ENCODE measurements around the gene RNF208.
"Not testable (repeated sequence)": the region's sequence is repeated elsewhere in the genome, so short reads cannot be mapped to it uniquely, and the experiment has no call there.

The RNF208 gene

DNA sequence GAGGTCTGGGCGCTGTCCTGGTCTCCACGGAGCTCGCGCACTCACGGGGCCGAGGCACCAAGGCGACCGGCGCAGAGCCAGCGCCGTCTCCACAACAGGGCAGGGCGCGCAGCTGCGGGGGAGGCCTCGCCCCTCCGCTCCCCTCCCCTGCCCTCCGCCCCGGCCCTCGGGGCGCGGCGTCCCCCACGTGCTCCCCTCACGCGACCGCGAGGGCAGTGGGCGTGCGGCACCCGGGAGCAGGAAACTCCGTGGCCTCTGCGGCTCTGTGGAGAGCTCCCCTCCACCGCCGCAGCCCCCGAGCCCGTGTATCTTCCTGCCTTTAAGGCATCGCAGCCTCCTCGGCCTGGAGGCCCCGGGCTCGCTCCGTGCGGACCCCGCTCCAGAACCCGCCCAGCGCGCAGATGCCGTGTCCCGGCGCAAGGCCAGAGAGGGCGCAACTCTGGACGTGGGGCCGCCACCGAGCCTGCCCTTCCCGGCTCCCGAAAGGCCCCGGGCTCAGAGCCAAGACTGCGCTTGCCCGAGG is 18.3 kb upstream of the RNF208 start:
- peak; percentile 62 for DNase-seq (ENCODE audit: low spot score)

DNA sequence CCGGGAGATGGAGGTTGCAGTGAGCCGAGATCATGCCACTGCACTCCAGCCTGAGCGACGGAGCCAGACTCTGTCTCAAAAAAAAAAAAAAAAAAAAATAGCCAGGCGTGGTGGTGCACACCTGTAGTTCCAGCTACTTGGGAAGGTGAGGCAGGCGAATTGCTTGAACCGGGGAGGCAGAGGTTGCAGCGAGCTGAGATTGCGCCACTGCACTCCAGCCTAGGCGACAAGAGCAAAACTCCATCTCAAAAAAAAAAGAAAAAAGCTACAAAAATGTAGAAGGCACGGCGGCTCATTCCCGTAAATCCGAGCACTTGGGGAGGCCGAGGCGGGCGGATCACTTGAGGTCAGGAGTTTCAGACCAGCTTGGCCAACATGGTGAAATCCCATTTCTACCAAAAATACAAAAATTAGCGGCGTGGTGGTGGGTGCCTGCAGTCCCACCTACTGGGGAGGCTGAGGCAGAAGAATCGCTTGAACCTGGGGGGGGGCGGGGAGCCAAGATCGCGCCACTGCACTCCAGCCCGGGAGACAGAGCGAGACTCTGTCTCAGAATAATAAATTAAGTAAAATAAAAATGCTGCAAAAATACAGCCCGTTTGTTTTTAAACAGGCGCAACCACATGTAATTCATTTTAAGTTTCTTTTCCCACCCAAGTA is 17.6 kb upstream of the RNF208 start:
- not testable (repeated sequence) for DNase-seq (ENCODE audit: low spot score)

DNA sequence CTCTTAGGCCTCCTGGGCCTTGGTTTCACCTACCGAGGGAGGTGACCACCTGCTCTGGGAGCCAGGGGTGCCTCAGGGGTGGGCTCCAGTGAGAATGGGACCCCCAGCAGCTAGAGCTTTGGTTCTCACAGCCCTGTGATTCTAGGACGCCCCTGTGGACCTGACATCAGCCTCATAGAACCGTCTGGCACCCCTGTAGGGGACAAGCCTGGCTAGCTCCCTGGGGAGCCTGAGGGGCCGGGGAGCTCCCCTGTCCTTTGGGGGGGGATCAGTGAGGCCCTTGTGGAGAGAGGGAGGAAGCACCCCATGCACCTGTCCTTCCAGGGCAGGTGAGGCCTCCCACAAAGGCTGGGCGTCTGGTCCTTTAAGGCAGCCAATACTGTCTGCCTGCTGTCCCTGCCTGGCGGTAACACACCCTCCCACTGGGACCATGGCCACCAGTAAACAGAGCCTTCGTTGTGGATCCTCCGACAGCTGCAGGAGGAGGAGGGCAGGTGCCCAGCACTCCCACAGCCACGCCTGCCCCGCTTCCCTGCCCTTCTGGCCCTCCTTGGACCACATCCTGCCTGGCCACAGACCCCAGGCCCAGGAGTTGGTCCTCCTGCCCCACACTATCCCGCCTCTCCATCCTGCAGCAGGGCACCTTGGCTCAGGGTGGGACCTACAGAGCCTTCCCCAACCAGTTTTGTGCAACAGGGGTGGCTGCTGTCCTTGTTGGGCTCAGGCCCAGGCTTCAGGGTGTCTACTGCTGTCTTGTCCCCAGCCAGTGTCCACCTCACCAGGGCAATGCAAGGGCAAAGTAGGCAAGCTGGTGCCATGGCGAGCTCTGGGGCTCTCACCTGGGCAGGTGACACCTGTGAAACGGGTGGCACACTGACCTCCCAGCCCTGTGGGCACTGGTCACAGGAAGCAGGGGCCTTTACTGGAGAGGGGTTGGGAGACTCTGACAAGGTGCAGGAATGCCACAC is 16.0 kb upstream of the RNF208 start:
- DNase-seq (ENCODE audit: low spot score): no peak

GRCh38 chr9:137236936-137237421 is 14.9 kb upstream of the RNF208 start:
- no peak for DNase-seq (ENCODE audit: low spot score)

- peak; percentile 93 for DNase-seq (ENCODE audit: low spot score)
Measured at GRCh38 chr9:137236238-137236935, 14.3 kb upstream of the RNF208 start.

- no peak for DNase-seq (ENCODE audit: low spot score)
Measured at GRCh38 chr9:137235424-137236237, 13.6 kb upstream of the RNF208 start.

GRCh38 chr9:137234758-137235423 is 12.9 kb upstream of the RNF208 start:
- DNase-seq (ENCODE audit: low spot score): peak; percentile 60

- DNase-seq (ENCODE audit: low spot score): no peak
Measured at GRCh38 chr9:137234055-137234697, 12.1 kb upstream of the RNF208 start.

GRCh38 chr9:137233143-137233980 is 11.3 kb upstream of the RNF208 start:
- DNase-seq (ENCODE audit: low spot score): no peak

- DNase-seq (ENCODE audit: low spot score): no peak
Measured at GRCh38 chr9:137232510-137232909, 10.5 kb upstream of the RNF208 start.

DNA sequence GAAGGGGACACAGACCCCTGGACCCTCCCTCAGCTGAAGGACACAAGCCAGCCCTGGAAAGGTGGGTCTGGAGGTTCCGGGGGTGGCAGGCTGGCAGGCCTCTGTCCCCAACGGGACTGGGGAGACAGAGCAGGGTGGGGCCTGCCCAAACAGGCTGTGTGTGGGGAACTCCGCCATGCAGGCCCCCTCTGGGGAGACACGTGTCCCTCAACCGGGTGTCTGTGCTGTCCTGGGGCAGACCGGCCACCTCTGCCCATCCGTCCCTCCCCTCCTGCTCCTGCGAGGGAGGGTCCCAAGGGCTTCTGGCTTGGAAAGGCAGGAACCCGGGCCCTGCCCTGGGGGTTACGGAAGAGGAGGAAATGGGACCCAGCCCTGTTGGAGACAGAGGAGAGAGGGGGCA is 10.1 kb upstream of the RNF208 start:
- DNase-seq (ENCODE audit: low spot score): no peak

- DNase-seq (ENCODE audit: low spot score): no peak
Measured at GRCh38 chr9:137231372-137232039, 9.5 kb upstream of the RNF208 start.

DNA sequence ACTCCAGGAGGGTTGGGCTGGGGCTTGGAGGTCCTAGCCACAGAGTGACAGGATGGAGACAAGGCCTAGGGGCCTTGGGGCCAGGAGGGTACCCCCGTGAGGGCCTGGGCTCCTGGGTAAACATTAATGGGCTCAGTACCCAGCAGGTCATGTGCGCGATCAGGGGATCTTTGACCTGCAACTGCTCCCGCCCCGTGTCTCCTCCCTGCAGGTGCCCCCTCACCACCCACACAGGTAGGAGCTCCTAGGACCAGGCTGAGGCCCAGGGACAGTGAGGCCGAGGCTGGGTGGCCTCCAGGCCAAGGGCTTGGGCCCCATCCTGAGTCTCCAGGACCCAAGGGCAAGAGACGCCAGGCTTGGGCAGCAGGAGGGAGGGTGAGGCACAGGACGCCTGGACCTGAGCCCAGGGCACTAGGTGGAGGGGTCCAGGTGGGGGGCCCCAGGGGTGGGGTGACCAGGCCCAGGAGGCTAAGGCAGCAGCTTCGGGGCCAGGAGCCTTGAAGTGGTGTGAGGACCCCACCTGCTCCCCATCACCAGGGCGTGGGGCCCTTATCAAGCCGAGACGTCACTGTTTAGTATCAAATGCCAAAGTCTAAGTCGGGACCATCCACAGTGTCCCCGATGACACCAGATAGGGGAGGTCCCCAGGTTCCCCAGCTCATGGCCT is 8.8 kb upstream of the RNF208 start, which contains the start of gene SLC34A3:
Gene SLC34A3 (plus strand): TSS at position 197 of the 667 bp plus-strand sequence. CDS start 802 bp downstream, outside the sequence.
- no peak for DNase-seq (ENCODE audit: low spot score)

GRCh38 chr9:137229903-137230704 is 8.1 kb upstream of the RNF208 start:
- DNase-seq (ENCODE audit: low spot score): no peak

GRCh38 chr9:137228968-137229896 is 7.2 kb upstream of the RNF208 start:
- no peak for DNase-seq (ENCODE audit: low spot score)

DNA sequence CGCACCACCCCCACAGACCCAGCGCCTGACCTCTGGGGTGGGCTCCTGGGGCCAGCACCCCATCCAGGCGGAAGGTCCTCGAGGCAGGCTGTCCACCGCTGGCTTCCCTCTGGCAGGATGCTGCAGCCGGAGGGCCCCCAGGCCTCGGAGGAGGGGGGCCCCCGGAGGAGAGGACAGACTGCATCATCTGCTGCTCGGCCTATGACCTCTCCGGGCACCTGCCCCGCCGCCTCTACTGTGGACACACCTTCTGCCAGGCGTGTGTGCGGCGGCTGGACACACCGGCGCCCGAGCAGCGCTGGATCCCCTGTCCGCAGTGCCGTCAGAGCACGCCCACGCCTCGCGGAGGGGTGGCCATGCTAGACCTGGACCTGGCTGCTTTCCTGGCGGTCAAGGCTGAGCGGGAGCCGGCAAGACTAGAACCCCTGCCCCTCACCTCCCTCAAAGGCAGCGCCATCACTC is 6.5 kb upstream of the RNF208 start:
- no peak for DNase-seq (ENCODE audit: low spot score)

All from germinal center (tissue), 1 donor.